IMR-90 (cell line): ENCODE results near the gene SOWAHD. TPM values are rescaled to one million over a fixed set of nuclear protein-coding genes. Genes with fewer than 3 reads are reported as not detected.

Source experiments
- ATAC-seq: fragments of 200-7000 bp; cut with Tn5 transposase; 2 replicates; pipeline ENCODE4 v1.9.1; 2020; ENCODE audit warnings: low read depth, mild to moderate bottlenecking, moderate library complexity
- BruUV-seq: library from RNA; stranded (reverse); fragments of 400-500 nt; replicated peaks from 2 replicates; lab custom pipeline; 2021; lab: Mats Ljungman, UMichigan
- CTCF ChIA-PET: fragments of 300-600 bp; formaldehyde crosslinking; extraction: SDS; loops from one replicate; lab custom pipeline; 2021; ENCODE audit warnings: antibody characterized with exemption; lab: Yijun Ruan, JAX
- POLR2A ChIA-PET: fragments of 300-600 bp; sonication (Branson Sonifier 250); formaldehyde crosslinking; loops from one replicate; lab custom pipeline; 2022; ENCODE audit warnings: antibody characterized with exemption; ENCODE audit not compliant: unreplicated experiment; lab: Charles Lee
- DNase-seq: peaks from one replicate; pipeline ENCODE4 v3.0.0; 2013
- H2AFZ ChIP-seq: replicated peaks from 2 replicates; pipeline ENCODE3; 2013; ENCODE audit warnings: low read length, mild to moderate bottlenecking; ENCODE audit not compliant: poor library complexity
- H2AK5ac ChIP-seq: 2 replicates; pipeline ENCODE4 v1.6.1; 2013; ENCODE audit warnings: low read depth, low read length, inconsistent platforms
- H2AK9ac ChIP-seq: replicated peaks from 2 replicates; pipeline ENCODE3; 2013; ENCODE audit warnings: mild to moderate bottlenecking, low read depth, low read length, moderate library complexity; ENCODE audit not compliant: poor library complexity
- H2BK120ac ChIP-seq: 2 replicates; pipeline ENCODE4 v1.6.1; 2013; ENCODE audit warnings: low read depth, low read length, inconsistent platforms
- H2BK15ac ChIP-seq: 3 replicates; pipeline ENCODE4 v1.6.1; 2013; ENCODE audit warnings: low read depth, low read length, inconsistent platforms
- H2BK20ac ChIP-seq: 2 replicates; pipeline ENCODE4 v1.6.1; 2013; ENCODE audit warnings: low read depth, mild to moderate bottlenecking, inconsistent platforms, low read length, moderate library complexity
- H2BK5ac ChIP-seq: 2 replicates; pipeline ENCODE4 v1.6.1; 2013; ENCODE audit warnings: mild to moderate bottlenecking, low read depth, low read length, inconsistent platforms; ENCODE audit not compliant: poor library complexity, severe bottlenecking
- H3K14ac ChIP-seq: replicated peaks from 2 replicates; pipeline ENCODE4 v1.6.1; 2013; ENCODE audit warnings: low read depth, low read length, inconsistent platforms
- H3K18ac ChIP-seq: 2 replicates; pipeline ENCODE4 v1.6.1; 2013; ENCODE audit warnings: low read depth, low read length, control low read depth
- H3K23ac ChIP-seq: 2 replicates; pipeline ENCODE4 v1.6.1; 2013; ENCODE audit warnings: low read depth, low read length, inconsistent platforms
- H3K27ac ChIP-seq: 2 replicates; pipeline ENCODE4 v1.5.1; 2013; ENCODE audit warnings: mild to moderate bottlenecking, control low read depth, low read length; ENCODE audit not compliant: insufficient read depth
- H3K27me3 ChIP-seq: 2 replicates; pipeline ENCODE4 v1.6.1; 2013; ENCODE audit warnings: low read length; ENCODE audit not compliant: control insufficient read depth, insufficient read depth
- H3K36me3 ChIP-seq: 2 replicates; pipeline ENCODE4 v1.6.1; 2013; ENCODE audit warnings: low read length, mixed read lengths; ENCODE audit not compliant: control insufficient read depth, insufficient read depth
- H3K4ac ChIP-seq: 2 replicates; pipeline ENCODE4 v1.6.1; 2013; ENCODE audit warnings: low read depth, low read length, inconsistent platforms
- H3K4me1 ChIP-seq: 2 replicates; pipeline ENCODE4 v1.6.1; 2013; ENCODE audit warnings: low read length, mixed read lengths; ENCODE audit not compliant: control insufficient read depth, insufficient read depth
- H3K4me2 ChIP-seq: 2 replicates; pipeline ENCODE4 v1.6.1; 2013; ENCODE audit warnings: low read depth, mild to moderate bottlenecking, control low read depth, low read length, moderate library complexity
- H3K4me3 ChIP-seq: 2 replicates; pipeline ENCODE4 v1.5.1; 2013; ENCODE audit warnings: low read depth, mild to moderate bottlenecking, control low read depth, low read length, moderate library complexity; ENCODE audit not compliant: insufficient read depth
- H3K56ac ChIP-seq: 2 replicates; pipeline ENCODE4 v1.6.1; 2013; ENCODE audit warnings: low read length, inconsistent platforms; ENCODE audit not compliant: insufficient read depth; ENCODE audit errors: extremely low read depth
- H3K79me1 ChIP-seq, 2 experiments: 2 replicates each; pipeline ENCODE4 v1.6.1; 2013; ENCODE audit warnings: low read length in 2 of 2, inconsistent platforms in 1 of 2, low read depth in 1 of 2
- H3K9ac ChIP-seq: 2 replicates; pipeline ENCODE4 v1.6.1; 2013; ENCODE audit warnings: low read depth, low read length, control low read depth
- H3K9me1 ChIP-seq: 2 replicates; pipeline ENCODE4 v1.6.1; 2013; ENCODE audit warnings: low read length, inconsistent platforms; ENCODE audit not compliant: insufficient read depth
- H3K9me3 ChIP-seq: 2 replicates; pipeline ENCODE4 v1.6.1; 2013; ENCODE audit warnings: low read length; ENCODE audit not compliant: control insufficient read depth, insufficient read depth
- H4K20me1 ChIP-seq: 2 replicates; pipeline ENCODE4 v1.6.1; 2013; ENCODE audit warnings: low read length, inconsistent platforms; ENCODE audit not compliant: insufficient read depth
- H4K5ac ChIP-seq: 2 replicates; pipeline ENCODE4 v1.6.1; 2013; ENCODE audit warnings: mild to moderate bottlenecking, low read depth, low read length, control low read depth
- H4K8ac ChIP-seq, 2 experiments: 2 replicates each; pipeline ENCODE4 v1.6.1; 2013; ENCODE audit warnings: low read depth in 2 of 2, low read length in 2 of 2, control low read depth in 1 of 2, inconsistent platforms in 1 of 2
- H4K91ac ChIP-seq: 2 replicates; pipeline ENCODE4 v1.6.1; 2013; ENCODE audit warnings: low read depth, low read length, inconsistent platforms; ENCODE audit not compliant: insufficient read depth
- CHD1 ChIP-seq: IDR thresholded peaks from 2 replicates; pipeline ENCODE4 v1.6.1; 2012; ENCODE audit warnings: low read depth, low read length, improper control_type of control experiment
- CTCF ChIP-seq: conservative IDR thresholded peaks from 2 replicates; pipeline ENCODE4 v1.5.1; 2012; ENCODE audit warnings: mild to moderate bottlenecking, low read depth, low read length, improper control_type of control experiment
- FOS ChIP-seq: fragments of 150-350 bp; IDR thresholded peaks from 2 replicates; pipeline ENCODE4 v1.6.1; 2016; ENCODE audit warnings: low read depth, low read length
- MAFK ChIP-seq: IDR thresholded peaks from 2 replicates; pipeline ENCODE4 v1.6.1; 2012; ENCODE audit warnings: low read depth, low read length, improper control_type of control experiment
- MAZ ChIP-seq: IDR thresholded peaks from 2 replicates; pipeline ENCODE4 v1.6.1; 2012; ENCODE audit warnings: low read depth, mild to moderate bottlenecking, low read length, improper control_type of control experiment, moderate library complexity, borderline replicate concordance
- POLR2A ChIP-seq: IDR thresholded peaks from 2 replicates; pipeline ENCODE4 v1.6.1; 2012; ENCODE audit warnings: mild to moderate bottlenecking, low read depth, low read length
- RCOR1 ChIP-seq: IDR thresholded peaks from 2 replicates; pipeline ENCODE4 v1.6.1; 2012; ENCODE audit warnings: mild to moderate bottlenecking, low read length, improper control_type of control experiment; ENCODE audit not compliant: insufficient replicate concordance
- RFX5 ChIP-seq: IDR thresholded peaks from 2 replicates; pipeline ENCODE4 v1.8.0; 2012; ENCODE audit warnings: low read depth, mild to moderate bottlenecking, low read length, moderate library complexity
- SMC3 ChIP-seq: fragments of 150-350 bp; IDR thresholded peaks from 2 replicates; pipeline ENCODE4 v1.6.1; 2016; ENCODE audit warnings: low read depth, mild to moderate bottlenecking, antibody characterized with exemption, low read length, moderate library complexity
- WGBS, 2 experiments: methylation state at CpG; one replicate each; pipeline versions ENCODE4 v1.1.5 to v1.1.7; 2013; ENCODE audit warnings: missing lambda C conversion rate in 2 of 2; ENCODE audit not compliant: insufficient read length in 1 of 2; ENCODE audit errors: extremely low coverage in 2 of 2; 5-methylcytosine and 5-hydroxymethylcytosine counted together
- dilution Hi-C: fragments of 300-500 bp; cut with HindIII; formaldehyde crosslinking; loops from one replicate; pipeline ENCODE4 v1.14.3; 2018; ENCODE audit warnings: low sequenced_read_pairs; ENCODE audit not compliant: unreplicated experiment
- in situ Hi-C: fragments of 300-500 bp; cut with MboI; formaldehyde crosslinking; loops from 3 replicates; pipeline ENCODE4 v1.14.3; 2019; ENCODE audit warnings: low sequenced_read_pairs, inconsistent platforms, mixed read lengths
- intact Hi-C: fragments of 100-400 bp; cut with micrococcal nuclease; formaldehyde crosslinking; loops from 2 replicates; pipeline ENCODE4 v1.10.0; 2022
- polyA plus RNA-seq, 3 experiments: library from polyadenylated mRNA; depleted of rRNA; stranded (reverse); fragments of >200 nt; gene quantifications; 2 replicates each; pipeline ENCODE4 v1.2.3, GENCODE V29; 2012; ENCODE audit warnings: low replicate concordance in 1 of 3
- total RNA-seq: library from RNA; depleted of rRNA; stranded (reverse); fragments of >200 nt; gene quantifications from 2 replicates; pipeline ENCODE4 v1.2.3, GENCODE V29; 2012
- TF ChIP-seq, protein P1 (sequence below): fragments of 150-350 bp; IDR thresholded peaks from 2 replicates; pipeline ENCODE4 v1.6.1; 2017; ENCODE audit warnings: mild to moderate bottlenecking, antibody characterized with exemption, low read length, low read depth
- TF ChIP-seq, protein P2 (sequence below): fragments of 150-350 bp; IDR thresholded peaks from 2 replicates; pipeline ENCODE4 v1.6.1; 2016; ENCODE audit warnings: low read depth, mild to moderate bottlenecking, low read length, moderate library complexity, borderline replicate concordance

SOWAHD gene
- total and polyA plus RNA-seq, 2 of the 4 experiments (the other 2 are of a cell fraction) = 0.17 to 0.18 TPM

GRCh38 chrX:119791437-119792231 lies 33.2 kb downstream of the SOWAHD start, which contains the start of gene RPL39:
RPL39 (minus strand) TSS chrX:119791630; CDS start chrX:119791576, 54 bp downstream.
- ChIA-PET CTCF (interaction anchor here (1.0 to 1.4 kb wide), 2 partner anchors 33 to 275 kb away, joined by 3 read pairs; partner anchors contain the start of gene SOWAHD), POLR2A (interaction anchor here (0.6 to 1.0 kb wide), 2 partner anchors 10 to 81 kb away, joined by 4 to 6 read pairs; no protein-coding TSS in a partner anchor)
- H3K18ac ChIP-seq = peak within 1 kb of the TSS; percentile 21; the same call in 1 of the 2 replicates
- H4K20me1 ChIP-seq = peaks cover 46% of the 10 kb centered on the region
- no peak within 1 kb of the TSS for H2BK120ac ChIP-seq
- H3K79me1 ChIP-seq = peaks cover 0 to 6% of the 10 kb centered on the region in 2 experiments; a peak in 1 of 4 replicates
- no peak within 1 kb of the TSS for H2AK5ac ChIP-seq
- in situ Hi-C loops = no loop called here
- H4K5ac ChIP-seq = peak within 1 kb of the TSS; percentile 34
- peak within 1 kb of the TSS; percentile 52; the same call in 1 of the 2 replicates for H3K56ac ChIP-seq
- H3K4me2 ChIP-seq = peak within 1 kb of the TSS; percentile 99
- peak within 1 kb of the TSS; percentile 38 for H4K91ac ChIP-seq
- peak within 1 kb of the TSS; percentile 75 for H2BK5ac ChIP-seq
- peak within 1 kb of the TSS; percentile 53 for H3K14ac ChIP-seq
- peak; percentile 87 for DNase-seq
- peak within 1 kb of the TSS; percentile 72 for H3K4ac ChIP-seq
- WGBS, 2 experiments = 24% methylated on average over 27 of the region's 58 CpGs; no CpG with 5 or more reads in 1 of the 2 experiments
- H3K27ac ChIP-seq = peak within 1 kb of the TSS; percentile 86
- peaks cover 18% of the 10 kb centered on the region for H3K36me3 ChIP-seq
- H2BK15ac ChIP-seq = no peak within 1 kb of the TSS
- H3K9me3 ChIP-seq = no peaks in the 10 kb centered on the region; the same call in 1 of the 2 replicates
- no peak for TF ChIP-seq SMC3
- no peak for TF ChIP-seq RCOR1
- TF ChIP-seq MAZ = 0 out of 2 replicates have a peak, but pooled peaks have one; percentile 2
- no peak for TF ChIP-seq CTCF
- TF ChIP-seq CHD1 = no peak
- TF ChIP-seq, protein P1, sequence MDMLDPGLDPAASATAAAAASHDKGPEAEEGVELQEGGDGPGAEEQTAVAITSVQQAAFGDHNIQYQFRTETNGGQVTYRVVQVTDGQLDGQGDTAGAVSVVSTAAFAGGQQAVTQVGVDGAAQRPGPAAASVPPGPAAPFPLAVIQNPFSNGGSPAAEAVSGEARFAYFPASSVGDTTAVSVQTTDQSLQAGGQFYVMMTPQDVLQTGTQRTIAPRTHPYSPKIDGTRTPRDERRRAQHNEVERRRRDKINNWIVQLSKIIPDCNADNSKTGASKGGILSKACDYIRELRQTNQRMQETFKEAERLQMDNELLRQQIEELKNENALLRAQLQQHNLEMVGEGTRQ = no peak
- no peak for TF ChIP-seq RFX5
- no peak for TF ChIP-seq MAFK
- no peak for TF ChIP-seq FOS
- TF ChIP-seq, protein P2, sequence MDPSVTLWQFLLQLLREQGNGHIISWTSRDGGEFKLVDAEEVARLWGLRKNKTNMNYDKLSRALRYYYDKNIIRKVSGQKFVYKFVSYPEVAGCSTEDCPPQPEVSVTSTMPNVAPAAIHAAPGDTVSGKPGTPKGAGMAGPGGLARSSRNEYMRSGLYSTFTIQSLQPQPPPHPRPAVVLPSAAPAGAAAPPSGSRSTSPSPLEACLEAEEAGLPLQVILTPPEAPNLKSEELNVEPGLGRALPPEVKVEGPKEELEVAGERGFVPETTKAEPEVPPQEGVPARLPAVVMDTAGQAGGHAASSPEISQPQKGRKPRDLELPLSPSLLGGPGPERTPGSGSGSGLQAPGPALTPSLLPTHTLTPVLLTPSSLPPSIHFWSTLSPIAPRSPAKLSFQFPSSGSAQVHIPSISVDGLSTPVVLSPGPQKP = no peak
- peak; percentile 96 for TF ChIP-seq POLR2A
- H3K4me1 ChIP-seq = peaks cover 3% of the 10 kb centered on the region; the same call in 1 of the 2 replicates
- H3K27me3 ChIP-seq = no peaks in the 10 kb centered on the region
- no TSS peak for BruUV-seq
- H3K9me1 ChIP-seq = no peaks in the 10 kb centered on the region; the same call in 1 of the 2 replicates
- peak within 1 kb of the TSS; percentile 93 for H2AFZ ChIP-seq
- peak within 1 kb of the TSS; percentile 97 for H2AK9ac ChIP-seq
- peak; percentile 94 for ATAC-seq
- dilution Hi-C loops = no loop called here
- no peak within 1 kb of the TSS for H2BK20ac ChIP-seq
- peak within 1 kb of the TSS; percentile 99 for H3K9ac ChIP-seq
- intact Hi-C loops = loop anchor here (2.0 to 5.0 kb wide), 2 partner anchors 79 to 184 kb away; partner anchors contain the start of genes NDUFA1, NKRF and RNF113A
- peak within 1 kb of the TSS; percentile 54; the same call in 1 of the 2 replicates for H3K23ac ChIP-seq
- peak within 1 kb of the TSS; percentile 43 to 76 for H4K8ac ChIP-seq
- H3K4me3 ChIP-seq = peak within 1 kb of the TSS; percentile 72
